ENCODE results near the gene TMEM41A.

The TMEM41A gene

DNA sequence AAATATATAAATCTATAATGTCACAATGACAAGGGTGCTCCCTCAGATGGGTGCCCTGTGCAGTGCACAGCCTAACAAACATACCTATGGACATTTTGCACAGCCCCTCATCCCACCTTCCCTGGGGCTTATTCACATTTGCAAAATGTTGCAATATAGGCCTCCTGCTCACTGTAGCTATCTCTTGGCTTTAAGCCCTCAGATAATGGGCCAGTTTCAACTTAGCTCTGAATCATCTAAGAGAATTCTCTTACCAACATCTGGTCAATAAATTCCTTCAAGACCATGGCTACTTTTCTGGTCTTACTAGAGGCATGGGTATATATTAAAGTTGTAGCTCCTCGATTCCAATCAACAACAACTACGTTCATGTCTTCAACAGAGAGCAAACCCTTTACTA is 35.7 kb upstream of the TMEM41A start:
- H3K27me3 ChIP-seq (ENCODE audit: insufficient read depth, poor library complexity, severe bottlenecking), result no peaks in the 10 kb centered on the region
- H3K9me3 ChIP-seq (ENCODE audit: severe bottlenecking), result no peaks in the 10 kb centered on the region
- H3K4me1 ChIP-seq (ENCODE audit: insufficient read depth, poor library complexity, severe bottlenecking), result peaks cover 11% of the 10 kb centered on the region
- no peak for ATAC-seq (ENCODE audit: low read depth)
- H3K36me3 ChIP-seq (ENCODE audit: low read depth), result no peaks in the 10 kb centered on the region
- TF ChIP-seq, protein P1, sequence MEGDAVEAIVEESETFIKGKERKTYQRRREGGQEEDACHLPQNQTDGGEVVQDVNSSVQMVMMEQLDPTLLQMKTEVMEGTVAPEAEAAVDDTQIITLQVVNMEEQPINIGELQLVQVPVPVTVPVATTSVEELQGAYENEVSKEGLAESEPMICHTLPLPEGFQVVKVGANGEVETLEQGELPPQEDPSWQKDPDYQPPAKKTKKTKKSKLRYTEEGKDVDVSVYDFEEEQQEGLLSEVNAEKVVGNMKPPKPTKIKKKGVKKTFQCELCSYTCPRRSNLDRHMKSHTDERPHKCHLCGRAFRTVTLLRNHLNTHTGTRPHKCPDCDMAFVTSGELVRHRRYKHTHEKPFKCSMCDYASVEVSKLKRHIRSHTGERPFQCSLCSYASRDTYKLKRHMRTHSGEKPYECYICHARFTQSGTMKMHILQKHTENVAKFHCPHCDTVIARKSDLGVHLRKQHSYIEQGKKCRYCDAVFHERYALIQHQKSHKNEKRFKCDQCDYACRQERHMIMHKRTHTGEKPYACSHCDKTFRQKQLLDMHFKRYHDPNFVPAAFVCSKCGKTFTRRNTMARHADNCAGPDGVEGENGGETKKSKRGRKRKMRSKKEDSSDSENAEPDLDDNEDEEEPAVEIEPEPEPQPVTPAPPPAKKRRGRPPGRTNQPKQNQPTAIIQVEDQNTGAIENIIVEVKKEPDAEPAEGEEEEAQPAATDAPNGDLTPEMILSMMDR (IDR thresholded peaks at IDR 0.05; ENCODE audit: poor library complexity, severe bottlenecking), result no peak
- H3K4me3 ChIP-seq (ENCODE audit: severe bottlenecking), result no peak overlapping the region
- DNase-seq (ENCODE audit: low spot score), result no peak
- no peak overlapping the region for H3K27ac ChIP-seq (ENCODE audit: poor library complexity, severe bottlenecking)

GRCh38 chr3:185532901-185533300 is 34.1 kb upstream of the TMEM41A start:
- Histone ChIP-seq H3K27me3 (ENCODE audit: insufficient read depth, poor library complexity, severe bottlenecking) (no peaks in the 10 kb centered on the region), H3K9me3 (ENCODE audit: severe bottlenecking) (no peaks in the 10 kb centered on the region), H3K4me3 (ENCODE audit: severe bottlenecking) (no peak overlapping the region), H3K4me1 (ENCODE audit: insufficient read depth, poor library complexity, severe bottlenecking) (peaks cover 11% of the 10 kb centered on the region), H3K36me3 (ENCODE audit: low read depth) (no peaks in the 10 kb centered on the region), H3K27ac (ENCODE audit: poor library complexity, severe bottlenecking) (no peak overlapping the region)
- TF ChIP-seq, protein P1 (IDR thresholded peaks at IDR 0.05; ENCODE audit: poor library complexity, severe bottlenecking), result no peak
- no peak for ATAC-seq (ENCODE audit: low read depth)
- no peak for DNase-seq (ENCODE audit: low spot score)

- TF ChIP-seq, protein P1 (IDR thresholded peaks at IDR 0.05; ENCODE audit: poor library complexity, severe bottlenecking), result no peak
- ATAC-seq (ENCODE audit: low read depth) (no peak), DNase-seq (ENCODE audit: low spot score) (no peak)
- Histone ChIP-seq H3K4me1 (ENCODE audit: insufficient read depth, poor library complexity, severe bottlenecking) (no peaks in the 10 kb centered on the region), H3K36me3 (ENCODE audit: low read depth) (no peaks in the 10 kb centered on the region), H3K4me3 (ENCODE audit: severe bottlenecking) (no peak overlapping the region), H3K27ac (ENCODE audit: poor library complexity, severe bottlenecking) (no peak overlapping the region), H3K27me3 (ENCODE audit: insufficient read depth, poor library complexity, severe bottlenecking) (no peaks in the 10 kb centered on the region), H3K9me3 (ENCODE audit: severe bottlenecking) (no peaks in the 10 kb centered on the region)
Measured at GRCh38 chr3:185530856-185531255, 32.0 kb upstream of the TMEM41A start.

GRCh38 chr3:185528532-185528931 is 29.7 kb upstream of the TMEM41A start:
- no peaks in the 10 kb centered on the region for H3K4me1 ChIP-seq (ENCODE audit: insufficient read depth, poor library complexity, severe bottlenecking)
- TF ChIP-seq, protein P1 (IDR thresholded peaks at IDR 0.05; ENCODE audit: poor library complexity, severe bottlenecking), result no peak
- no peaks in the 10 kb centered on the region for H3K36me3 ChIP-seq (ENCODE audit: low read depth)
- H3K9me3 ChIP-seq (ENCODE audit: severe bottlenecking), result no peaks in the 10 kb centered on the region
- H3K27me3 ChIP-seq (ENCODE audit: insufficient read depth, poor library complexity, severe bottlenecking), result no peaks in the 10 kb centered on the region
- ATAC-seq (ENCODE audit: low read depth), result no peak
- no peak for DNase-seq (ENCODE audit: low spot score)
- H3K4me3 ChIP-seq (ENCODE audit: severe bottlenecking), result no peak overlapping the region
- H3K27ac ChIP-seq (ENCODE audit: poor library complexity, severe bottlenecking), result no peak overlapping the region

GRCh38 chr3:185527364-185527763 is 28.5 kb upstream of the TMEM41A start:
- no peak overlapping the region for H3K27ac ChIP-seq (ENCODE audit: poor library complexity, severe bottlenecking)
- DNase-seq (ENCODE audit: low spot score) (no peak), ATAC-seq (ENCODE audit: low read depth) (peak; percentile 31; the same call in 2 of the 3 replicates)
- H3K4me1 ChIP-seq (ENCODE audit: insufficient read depth, poor library complexity, severe bottlenecking), result no peaks in the 10 kb centered on the region
- no peaks in the 10 kb centered on the region for H3K9me3 ChIP-seq (ENCODE audit: severe bottlenecking)
- TF ChIP-seq, protein P1 (IDR thresholded peaks at IDR 0.05; ENCODE audit: poor library complexity, severe bottlenecking), result no peak
- H3K36me3 ChIP-seq (ENCODE audit: low read depth), result no peaks in the 10 kb centered on the region
- H3K27me3 ChIP-seq (ENCODE audit: insufficient read depth, poor library complexity, severe bottlenecking), result no peaks in the 10 kb centered on the region
- H3K4me3 ChIP-seq (ENCODE audit: severe bottlenecking), result no peak overlapping the region
